Left renal pelvis (tissue), 4 donors: Measurements from ENCODE around the gene MMS22L. TPM values are rescaled to one million over a fixed set of nuclear protein-coding genes. Genes with fewer than 3 reads are reported as not detected.

Source experiments
- DNase-seq, 4 donors: peaks; one replicate each; pipeline ENCODE4 v3.0.0-alpha.2; 2013; ENCODE audit warnings: low read depth in 4 of 4, low spot score in 3 of 4
- polyA plus RNA-seq, 4 donors: library from polyadenylated mRNA; unstranded; fragments of 120-200 nt; gene quantifications; one replicate each; pipeline ENCODE4 v1.2.1, GENCODE V29; 2013; ENCODE audit not compliant: insufficient read length in 4 of 4

The MMS22L gene
- polyA plus RNA-seq, 4 donors = 11.3 to 13.0 (median 11.9) TPM

DNA sequence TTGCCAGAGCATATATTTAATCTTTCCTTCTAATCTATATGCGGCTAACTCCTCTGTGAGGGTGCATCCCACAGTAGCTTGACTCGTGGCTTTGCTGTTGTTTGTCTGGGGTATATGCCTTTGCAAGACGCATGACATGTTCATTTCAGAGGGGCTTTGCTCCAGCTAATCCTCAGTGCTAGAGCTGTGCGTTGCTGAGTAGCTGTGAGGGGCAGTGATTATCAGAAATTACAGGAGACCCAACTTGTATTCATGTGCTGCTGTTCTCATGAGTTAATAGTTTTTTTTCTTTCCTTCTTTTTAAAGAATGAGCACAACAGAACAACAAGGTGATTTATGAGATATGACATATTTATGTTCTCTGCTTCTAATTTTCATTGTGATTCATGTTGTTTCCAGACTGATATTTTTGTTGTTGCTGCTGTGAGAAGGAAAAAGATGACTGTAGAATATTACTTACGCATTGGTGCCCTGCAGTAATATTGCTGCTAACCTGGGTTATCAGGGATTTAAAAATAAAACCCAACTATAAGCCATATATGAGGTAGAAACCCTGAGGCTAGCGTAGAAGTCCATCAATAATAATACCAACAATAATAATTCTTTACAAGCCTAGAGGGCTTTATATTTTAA is 190.2 kb downstream of the MMS22L start:
- DNase-seq = no peak
